H1 (cell line): ENCODE measurements around the gene FMN2.

Experiments used
- CREB1 ChIP-seq: IDR thresholded peaks from 2 replicates; pipeline ENCODE4 v1.6.1; 2012; ENCODE audit warnings: inconsistent platforms
- JUN ChIP-seq: IDR thresholded peaks from 2 replicates; pipeline ENCODE4 v1.6.1; 2011; ENCODE audit warnings: low read depth, mild to moderate bottlenecking, improper control_type of control experiment, low read length

DNA sequence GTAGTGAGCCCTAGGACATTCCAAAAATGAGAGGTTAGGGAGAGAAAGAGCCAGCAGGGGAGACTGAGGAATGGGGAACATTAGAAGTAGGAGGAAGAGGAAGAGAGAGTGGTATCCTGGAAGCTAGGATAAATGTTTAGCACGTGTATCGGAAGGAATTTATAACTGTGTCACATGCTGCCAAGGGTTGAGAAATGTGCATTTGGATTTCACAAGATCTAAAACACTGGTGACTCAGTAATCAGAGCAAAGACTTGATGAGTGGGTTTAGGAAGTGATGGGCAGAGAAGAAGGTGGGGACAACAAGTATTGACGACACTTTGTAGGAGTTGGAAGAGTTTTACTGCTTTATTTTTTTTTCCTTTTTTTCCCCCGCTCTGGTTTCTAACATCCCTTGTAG lies 193.9 kb downstream of the FMN2 start:
- TF ChIP-seq CREB1, result no peak
- TF ChIP-seq JUN, result no peak
